HCT116 (cell line): Measurements from ENCODE around the gene ATP2A3. TPM values are rescaled to one million over a fixed set of nuclear protein-coding genes. Genes with fewer than 3 reads are reported as not detected.

Experiments
- ATAC-seq: fragments of 200-7000 bp; cut with Tn5 transposase; 2 replicates; pipeline ENCODE4 v1.9.1; 2020; ENCODE audit warnings: mild to moderate bottlenecking, moderate library complexity
- BruUV-seq: library from RNA; stranded (reverse); fragments of 400-500 nt; replicated peaks from 2 replicates; lab custom pipeline; 2021; lab: Mats Ljungman, UMichigan
- CTCF ChIA-PET: fragments of 300-600 bp; sonication (Branson Sonifier 250); formaldehyde crosslinking; loops from one replicate; lab custom pipeline; 2021; ENCODE audit warnings: antibody characterized with exemption; lab: Charles Lee
- POLR2A ChIA-PET: fragments of 300-600, 350-600 bp; sonication (Branson Sonifier 250); formaldehyde crosslinking; loops from one replicate; lab custom pipeline; 2021; ENCODE audit warnings: antibody characterized with exemption; lab: Charles Lee
- RAD21 ChIA-PET, 2 experiments: fragments of 300-600 bp; sonication (Branson Sonifier 250); formaldehyde crosslinking; loops; one replicate each; lab custom pipeline; 2023; ENCODE audit warnings: low total read pairs in 2 of 2; ENCODE audit not compliant: uncharacterized antibody in 2 of 2, unreplicated experiment in 2 of 2, low non-redundant PET in 1 of 2; lab: Charles Lee
- DNase-seq: peaks from one replicate; pipeline ENCODE4 v3.0.0-alpha.2; 2010; ENCODE audit warnings: low read depth, low spot score
- H2AFZ ChIP-seq: fragments of 200-600 bp; shearing (Covaris generic), sonication (generic); 2 replicates; pipeline ENCODE4 v1.6.1; 2017; ENCODE audit warnings: low read depth, mixed run types, mixed read lengths, antibody characterized with exemption, low read length; ENCODE audit not compliant: poor library complexity, severe bottlenecking
- H3K27ac ChIP-seq: 2 replicates; pipeline ENCODE4 v1.5.1; 2012; ENCODE audit warnings: low read depth, low read length
- H3K27me3 ChIP-seq: fragments of 200-600 bp; sonication (generic); 2 replicates; pipeline ENCODE4 v1.6.1; 2016; ENCODE audit warnings: mixed run types, low read length, mixed read lengths; ENCODE audit not compliant: insufficient read depth
- H3K36me3 ChIP-seq, 2 experiments: fragments of 200-500 bp in 1 of 2; fragments of 200-600 bp in 1 of 2; sonication (Bioruptor generic) in 1 of 2; sonication (generic) in 1 of 2; 2 replicates each; pipeline versions ENCODE4 v1.5.1 to v1.6.1; 2014 to 2016; ENCODE audit warnings: low read length in 2 of 2, inconsistent platforms in 1 of 2, mixed read lengths in 1 of 2, mixed run types in 1 of 2; ENCODE audit not compliant: insufficient read depth in 2 of 2, control insufficient read depth in 1 of 2
- H3K4me1 ChIP-seq, 2 experiments: fragments of 200-600 bp in 1 of 2; sonication (generic) in 1 of 2; 2 replicates each; pipeline versions ENCODE4 v1.5.1 to v1.6.1; 2012 to 2017; ENCODE audit warnings: low read length in 2 of 2, inconsistent platforms in 1 of 2, mild to moderate bottlenecking in 1 of 2, mixed read lengths in 1 of 2, mixed run types in 1 of 2, moderate library complexity in 1 of 2; ENCODE audit not compliant: insufficient read depth in 2 of 2, control insufficient read depth in 1 of 2
- H3K4me2 ChIP-seq: fragments of 200-600 bp; sonication (generic); 2 replicates; pipeline ENCODE4 v1.6.1; 2017; ENCODE audit warnings: mixed run types, low read length, mixed read lengths
- H3K4me3 ChIP-seq, 2 experiments: fragments of 200-600 bp in 1 of 2; sonication (generic) in 1 of 2; replicated peaks in 1 of 2; 2 replicates each; pipeline ENCODE4 v1.5.1; 2011 to 2016; ENCODE audit warnings: low read length in 2 of 2, control low read depth in 1 of 2, low read depth in 1 of 2, mild to moderate bottlenecking in 1 of 2, mixed read lengths in 1 of 2, mixed run types in 1 of 2
- H3K79me2 ChIP-seq: fragments of 200-600 bp; sonication (generic); 2 replicates; pipeline ENCODE4 v1.6.1; 2017; ENCODE audit warnings: mild to moderate bottlenecking, mixed run types, low read length, moderate library complexity, mixed read lengths; ENCODE audit not compliant: insufficient read depth
- H3K9ac ChIP-seq: fragments of 200-600 bp; sonication (generic); 2 replicates; pipeline ENCODE4 v1.6.1; 2016; ENCODE audit warnings: low read length, mixed read lengths
- H3K9me2 ChIP-seq: fragments of 200-600 bp; sonication (generic), shearing (Covaris generic); 2 replicates; pipeline ENCODE4 v1.6.1; 2017; ENCODE audit warnings: mixed run types, mild to moderate bottlenecking, moderate library complexity; ENCODE audit not compliant: insufficient read depth
- H3K9me3 ChIP-seq, 2 experiments: fragments of 200-500 bp in 1 of 2; fragments of 200-600 bp in 1 of 2; sonication (Bioruptor generic) in 1 of 2; sonication (generic) in 1 of 2; 2 replicates each; pipeline ENCODE4 v1.6.1; 2014 to 2017; ENCODE audit warnings: low read length in 2 of 2, mixed read lengths in 2 of 2, inconsistent platforms in 1 of 2, low read depth in 1 of 2, mild to moderate bottlenecking in 1 of 2, mixed run types in 1 of 2, moderate library complexity in 1 of 2; ENCODE audit not compliant: control insufficient read depth in 1 of 2, insufficient read depth in 1 of 2
- H4K20me1 ChIP-seq: fragments of 200-600 bp; sonication (generic), shearing (Covaris generic); 2 replicates; pipeline ENCODE4 v1.6.1; 2017; ENCODE audit warnings: mixed run types, mild to moderate bottlenecking, moderate library complexity; ENCODE audit not compliant: insufficient read depth
- POLR2A ChIP-seq: IDR thresholded peaks from 2 replicates; pipeline ENCODE4 v1.7.0; 2011; ENCODE audit warnings: borderline replicate concordance; ENCODE audit not compliant: insufficient read depth, insufficient read length; ENCODE audit errors: extremely low read depth
- POLR2AphosphoS5 ChIP-seq: IDR thresholded peaks from 2 replicates; pipeline ENCODE4 v1.6.1; 2011; ENCODE audit warnings: mild to moderate bottlenecking, low read depth, low read length, moderate library complexity
- RAD21 ChIP-seq: IDR thresholded peaks from 2 replicates; pipeline ENCODE4 v1.6.1; 2012; ENCODE audit warnings: low read depth, mild to moderate bottlenecking
- SIN3A ChIP-seq: IDR thresholded peaks from 2 replicates; pipeline ENCODE4 v1.6.1; 2012; ENCODE audit warnings: low read depth
- intact Hi-C: fragments of 100-400 bp; cut with micrococcal nuclease; formaldehyde crosslinking; loops from 2 replicates; pipeline ENCODE4 v1.10.0; 2022
- total RNA-seq: library from RNA; stranded (reverse); gene quantifications from one replicate; pipeline ENCODE4 v1.2.1, GENCODE V29; 2021; ENCODE audit not compliant: unreplicated experiment

Gene ATP2A3
- total RNA-seq, 1 experiment from 2014 or later = 23.1 TPM

DNA sequence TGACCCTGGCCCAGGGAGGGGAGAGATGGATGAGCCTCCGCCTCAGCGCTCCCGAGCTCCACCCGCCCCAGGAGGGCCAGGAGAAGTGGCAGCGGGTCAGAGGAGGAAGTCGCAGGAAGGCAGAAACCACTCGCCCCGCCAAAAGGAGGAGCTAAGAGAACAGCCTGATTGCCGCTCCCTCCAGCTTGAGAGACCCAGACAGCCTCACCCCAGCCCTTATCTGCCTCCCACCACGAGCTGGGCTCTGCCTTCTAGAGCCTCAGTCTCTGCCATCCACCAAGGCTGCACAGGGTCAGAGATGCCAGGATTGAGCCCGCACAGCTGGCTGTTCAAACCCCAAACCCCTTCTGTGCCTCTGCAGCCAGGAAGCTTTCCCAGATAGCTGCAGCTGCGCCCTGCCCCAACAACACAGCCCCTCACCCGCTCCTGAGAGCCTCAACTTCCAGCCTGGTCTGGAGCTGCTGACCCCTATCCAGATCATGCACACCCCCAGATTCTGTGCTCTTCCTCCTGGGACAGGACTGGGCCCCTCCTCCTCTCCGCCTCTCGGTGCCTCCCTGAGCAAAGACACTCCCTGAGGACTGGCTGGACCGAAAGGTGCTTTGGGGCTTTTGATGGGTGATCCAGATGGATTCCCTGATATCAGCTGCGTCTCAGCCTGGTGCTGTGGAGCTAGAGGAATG, 1.0 kb upstream of the ATP2A3 start:
- peak; percentile 81 for ATAC-seq
- TF ChIP-seq POLR2A = peak; percentile 65
- no peak for TF ChIP-seq SIN3A
- TF ChIP-seq POLR2AphosphoS5 = peak; percentile 69
- intact Hi-C loops = no loop called here
- Histone ChIP-seq H3K9me2 (no peaks in the 10 kb centered on the region), H4K20me1 (no peaks in the 10 kb centered on the region), H3K27ac (peak overlapping the region; percentile 80), H3K4me2 (peak overlapping the region; percentile 98), H3K9me3 (no peaks in the 10 kb centered on the region), H3K9ac (peak overlapping the region; percentile 37), H3K4me3 (peak overlapping the region; percentile 53 to 69), H2AFZ (peak overlapping the region; percentile 97), H3K4me1 (peaks cover 11 to 26% of the 10 kb centered on the region in 2 experiments; a peak in 3 of 4 replicates), H3K27me3 (no peaks in the 10 kb centered on the region), H3K36me3 (no peaks in the 10 kb centered on the region), H3K79me2 (no peaks in the 10 kb centered on the region)
- RAD21 ChIA-PET = interaction anchor here (0.6 to 1.5 kb wide), 2 partner anchors 51 to 1026 kb away, joined by 6 to 7 read pairs; no protein-coding TSS in a partner anchor
- CTCF ChIA-PET = interaction anchor here (0.8 to 1.3 kb wide), 3 partner anchors 51 to 228 kb away, joined by 3 to 5 read pairs (median 3); partner anchors contain the start of gene NCBP3
- BruUV-seq = no TSS peak
- POLR2A ChIA-PET = interaction anchor here (0.8 to 1.8 kb wide), 5 partner anchors 14 to 51 kb away, joined by 3 to 6 read pairs (median 3); no protein-coding TSS in a partner anchor
- peak; percentile 22 for DNase-seq

DNA sequence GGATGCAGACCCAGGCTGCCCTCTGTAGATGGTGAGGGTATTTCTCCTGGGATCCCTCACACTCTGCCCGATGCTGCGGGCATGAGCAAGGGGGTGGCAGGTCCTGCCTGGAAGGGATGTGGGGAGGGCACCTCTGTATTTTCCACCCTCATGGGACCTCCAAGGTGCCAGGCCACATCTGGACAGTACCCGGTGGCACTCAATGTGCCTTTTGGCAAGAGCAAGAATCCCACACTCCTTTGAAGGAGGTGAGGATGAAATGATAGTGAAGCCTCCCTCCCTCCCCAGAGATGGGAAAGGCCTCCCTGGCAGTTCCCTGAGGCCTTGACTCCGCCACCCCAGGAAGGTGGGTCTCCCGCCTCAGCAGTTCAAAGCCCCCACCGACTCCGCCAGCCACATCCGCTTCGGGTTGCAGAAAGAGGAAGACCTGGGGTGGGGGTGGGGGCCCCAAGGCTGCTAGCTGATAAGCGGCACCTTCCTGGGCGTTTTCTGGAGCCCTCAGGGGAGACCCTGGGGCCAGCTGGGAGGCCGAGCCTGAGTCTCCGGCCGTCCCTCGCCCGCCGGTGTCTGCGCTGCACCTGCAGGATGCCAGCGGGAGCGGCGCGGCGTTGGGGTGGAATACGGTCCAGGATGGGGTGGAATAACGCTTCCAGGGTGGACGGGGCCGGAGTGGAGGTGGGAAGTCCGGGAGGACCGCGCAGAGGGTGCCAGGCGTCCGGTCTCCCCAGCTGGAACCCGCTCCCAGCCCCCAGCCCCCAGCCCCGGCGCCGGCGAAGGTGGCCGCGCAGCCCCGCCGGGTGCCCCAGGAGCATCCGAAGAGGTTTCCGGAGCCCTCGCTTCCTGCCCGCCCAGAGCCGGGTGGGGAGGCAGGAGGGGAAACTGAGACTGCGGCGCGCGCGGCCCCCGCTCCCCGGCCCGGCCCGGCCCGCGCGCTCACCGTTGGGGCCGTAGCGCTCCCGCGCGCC, 718 bp downstream of the ATP2A3 start:
- Histone ChIP-seq H3K4me2 (peak overlapping the region; percentile 98), H4K20me1 (no peaks in the 10 kb centered on the region), H3K9me2 (no peaks in the 10 kb centered on the region), H3K9ac (peak overlapping the region; percentile 24), H3K79me2 (no peaks in the 10 kb centered on the region), H3K4me3 (peak overlapping the region; percentile 53 to 69), H3K9me3 (no peaks in the 10 kb centered on the region), H3K27me3 (no peaks in the 10 kb centered on the region), H2AFZ (no peak overlapping the region), H3K27ac (peak overlapping the region; percentile 80; the same call in 1 of the 2 replicates)
- intact Hi-C loops = no loop called here
- BruUV-seq = no TSS peak
- ATAC-seq = peak; percentile 8; the same call in 1 of the 2 replicates
- no peak for DNase-seq
- CTCF ChIA-PET = no interaction called here
- RAD21 ChIA-PET = no interaction called here
- TF ChIP-seq RAD21 (no peak), POLR2A (peak; percentile 3)
- TF ChIP-seq, all 23 proteins: peak for 1
- Histone ChIP-seq H3K36me3 (no peaks in the 10 kb centered on the region), H3K4me1 (peaks cover 23 to 40% of the 10 kb centered on the region in 2 experiments)
- POLR2A ChIA-PET = no interaction called here
